Activated T-helper 2 cell treated with anti-CD3 and anti-CD28 coated beads, Interferon-gamma antibody, Interleukin-2, Interleukin-4, amounts not matched to agents 10 μg/mL and 5 μg/mL and 100 μg/mL, durations not matched to agents 14 hours and 24 hours and 36 hours (primary cell): ENCODE data around the gene ACAP1. TPM values are rescaled to one million over a fixed set of nuclear protein-coding genes. Genes with fewer than 3 reads are reported as not detected.

Experiments
- DNase-seq: peaks from one replicate; pipeline ENCODE4 v3.0.0; 2021; ENCODE audit warnings: low spot score
- H3K27ac Mint-ChIP-seq: one replicate; pipeline ENCODE4 v1.8.0; 2021; ENCODE audit warnings: mixed read lengths
- H3K27me3 Mint-ChIP-seq: one replicate; pipeline ENCODE4 v1.8.0; 2021; ENCODE audit warnings: low read depth, mixed read lengths
- H3K36me3 Mint-ChIP-seq: one replicate; pipeline ENCODE4 v1.8.0; 2021; ENCODE audit warnings: low read depth, mixed read lengths
- H3K4me1 Mint-ChIP-seq: one replicate; pipeline ENCODE4 v1.8.0; 2021; ENCODE audit warnings: low read depth, mixed read lengths
- H3K4me3 Mint-ChIP-seq: one replicate; pipeline ENCODE4 v1.8.0; 2021; ENCODE audit warnings: low read depth, mild to moderate bottlenecking, moderate library complexity, mixed read lengths
- H3K9me3 Mint-ChIP-seq: one replicate; pipeline ENCODE4 v1.8.0; 2021; ENCODE audit warnings: mixed read lengths
- intact Hi-C: fragments of 100-400 bp; cut with micrococcal nuclease; formaldehyde crosslinking; loops from one replicate; pipeline ENCODE4 v1.15.1; 2023
- total RNA-seq: library from RNA; stranded (reverse); gene quantifications from 2 replicates; pipeline ENCODE4 v1.2.3, GENCODE V29; 2022

Gene ACAP1
- total RNA-seq, 1 donor from 2014 or later = 361 TPM

DNA sequence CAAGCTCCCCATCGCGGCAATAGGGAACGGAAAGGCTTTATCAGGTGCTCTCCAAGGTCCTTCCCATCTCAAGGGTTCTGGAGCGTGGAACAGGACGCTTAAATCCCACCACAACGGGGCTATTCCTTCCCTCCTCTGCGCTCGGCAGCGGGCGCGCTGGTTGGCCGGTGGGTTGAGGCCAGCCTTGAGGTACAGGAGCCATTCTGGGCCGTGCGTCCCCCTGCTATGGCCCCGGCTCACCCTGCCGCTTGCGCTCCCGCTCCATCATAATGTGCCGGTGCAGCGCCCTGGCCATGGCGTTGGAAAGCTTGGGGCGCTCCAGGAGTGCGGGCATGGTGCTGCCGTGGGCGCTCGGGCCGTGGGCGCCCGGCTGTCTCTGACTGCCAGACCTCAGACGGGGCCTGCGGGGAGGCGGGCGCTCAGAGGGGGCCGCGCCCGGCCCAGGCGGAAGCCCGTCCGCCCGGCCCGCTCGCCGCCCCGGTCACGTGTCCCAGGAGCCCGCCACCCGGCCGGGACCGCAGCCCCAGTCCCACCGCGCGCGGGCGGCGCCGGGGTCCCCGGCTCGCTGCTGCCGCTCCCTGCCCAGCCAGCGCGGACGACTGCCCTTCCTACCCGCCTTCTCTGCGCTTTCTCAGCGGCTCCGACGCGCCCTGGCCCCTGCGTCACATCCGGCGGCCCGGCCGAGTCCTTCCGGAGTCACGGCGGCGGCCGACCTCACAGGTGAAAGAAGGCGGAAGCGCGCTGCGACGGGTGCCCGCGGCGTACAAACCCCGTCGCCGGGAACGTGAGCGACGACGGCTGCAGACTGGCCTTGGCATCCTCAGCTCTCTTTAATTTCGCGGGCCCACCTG lies 21.4 kb upstream of the ACAP1 start, which contains the start of gene GPS2:
Gene GPS2, minus strand, starts transcription at position 642 of the 851 bp plus-strand sequence. Its CDS starts 308 bp downstream, at position 334.
- Mint-ChIP-seq H3K4me3 (peak within 1 kb of the TSS; percentile 91), H3K9me3 (no peaks in the 10 kb centered on the region), H3K27ac (peak within 1 kb of the TSS; percentile 91), H3K4me1 (peaks cover 39% of the 10 kb centered on the region), H3K36me3 (peaks cover 69% of the 10 kb centered on the region), H3K27me3 (no peaks in the 10 kb centered on the region)
- intact Hi-C loops = loop anchor here (1.0 to 2.0 kb wide), 2 partner anchors 14 to 170 kb away; partner anchors contain the start of genes NEURL4 and POLR2A
- DNase-seq = peak; percentile 91

DNA sequence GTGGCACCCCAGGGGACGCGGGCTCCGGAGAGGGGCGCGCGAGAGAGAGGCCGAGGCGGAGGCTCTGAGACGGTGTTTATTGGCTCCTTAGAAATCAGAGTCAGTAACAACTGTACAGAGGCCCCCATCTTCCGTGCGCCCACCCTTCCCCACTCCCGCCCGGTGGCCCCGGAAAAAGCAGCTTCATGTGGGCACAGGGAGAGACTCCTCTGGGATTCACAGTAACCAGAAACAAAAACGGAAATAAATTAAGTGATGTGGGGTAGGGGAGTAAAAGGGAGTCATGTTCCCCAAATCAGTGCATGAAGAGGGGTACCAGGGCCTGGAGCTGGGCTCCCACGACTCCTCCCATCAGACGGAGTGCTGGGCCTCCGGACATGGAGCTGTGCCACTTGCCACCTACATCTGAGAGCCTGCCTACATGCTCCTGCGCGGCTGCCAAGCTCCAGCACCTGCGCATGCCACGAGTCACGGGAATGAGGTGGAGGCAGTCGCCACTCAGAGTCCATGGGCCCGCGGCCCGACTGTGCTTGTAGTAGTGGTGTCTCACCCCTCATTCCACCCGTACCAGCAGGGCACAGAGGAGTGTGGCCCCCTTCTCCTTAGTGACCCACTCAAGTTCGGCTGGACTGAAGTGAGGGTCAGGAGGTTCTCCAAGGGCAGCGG lies 20.6 kb upstream of the ACAP1 start:
- H3K4me1 Mint-ChIP-seq = peaks cover 32% of the 10 kb centered on the region
- DNase-seq = no peak
- H3K27me3 Mint-ChIP-seq = no peaks in the 10 kb centered on the region

DNA sequence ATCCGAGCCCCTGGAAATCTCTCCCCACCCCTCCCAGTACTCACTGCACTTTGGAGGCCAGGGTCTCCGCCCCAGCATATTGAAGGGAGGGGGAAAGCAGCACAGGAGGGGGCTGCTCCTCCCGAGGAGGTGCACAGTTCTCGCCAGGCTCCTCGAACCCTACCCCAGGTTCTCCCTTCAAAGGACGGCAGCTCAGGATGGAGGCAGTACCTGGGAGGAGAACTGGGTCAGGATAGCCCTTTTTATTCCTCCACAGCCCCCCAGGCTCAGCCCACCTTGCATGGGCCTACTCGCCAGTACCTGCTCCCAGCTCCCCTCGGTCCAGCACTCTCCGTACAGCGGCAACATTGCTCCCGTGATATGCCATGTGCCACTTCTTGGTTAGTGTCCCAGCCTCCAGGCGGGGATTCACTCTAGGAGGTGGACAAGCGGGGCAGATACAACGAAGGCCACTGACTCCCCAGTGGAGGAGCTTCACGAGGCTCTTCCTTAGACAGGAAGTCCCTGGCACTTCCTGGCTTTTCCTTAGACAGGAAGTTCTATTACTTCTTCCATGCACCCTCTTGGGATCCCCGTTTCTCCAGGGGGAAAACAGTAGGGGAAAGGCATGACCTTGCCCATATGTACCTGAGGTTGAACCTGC lies 19.0 kb upstream of the ACAP1 start:
- no peaks in the 10 kb centered on the region for H3K27me3 Mint-ChIP-seq
- H3K9me3 Mint-ChIP-seq = no peaks in the 10 kb centered on the region
- H3K27ac Mint-ChIP-seq = no peak overlapping the region
- peaks cover 68% of the 10 kb centered on the region for H3K36me3 Mint-ChIP-seq
- peaks cover 24% of the 10 kb centered on the region for H3K4me1 Mint-ChIP-seq
- no peak for DNase-seq
- peak overlapping the region; percentile 60 for H3K4me3 Mint-ChIP-seq
- intact Hi-C loops = no loop called here

More for the DNA sequence above, 20.6 kb upstream of the ACAP1 start:
- intact Hi-C loops = loop anchor here (1.0 to 2.0 kb wide), 2 partner anchors 14 to 169 kb away; partner anchors contain the start of genes NEURL4 and POLR2A
- Mint-ChIP-seq H3K9me3 (no peaks in the 10 kb centered on the region), H3K4me3 (peak overlapping the region; percentile 91), H3K27ac (peak overlapping the region; percentile 91), H3K36me3 (peaks cover 66% of the 10 kb centered on the region)

DNA sequence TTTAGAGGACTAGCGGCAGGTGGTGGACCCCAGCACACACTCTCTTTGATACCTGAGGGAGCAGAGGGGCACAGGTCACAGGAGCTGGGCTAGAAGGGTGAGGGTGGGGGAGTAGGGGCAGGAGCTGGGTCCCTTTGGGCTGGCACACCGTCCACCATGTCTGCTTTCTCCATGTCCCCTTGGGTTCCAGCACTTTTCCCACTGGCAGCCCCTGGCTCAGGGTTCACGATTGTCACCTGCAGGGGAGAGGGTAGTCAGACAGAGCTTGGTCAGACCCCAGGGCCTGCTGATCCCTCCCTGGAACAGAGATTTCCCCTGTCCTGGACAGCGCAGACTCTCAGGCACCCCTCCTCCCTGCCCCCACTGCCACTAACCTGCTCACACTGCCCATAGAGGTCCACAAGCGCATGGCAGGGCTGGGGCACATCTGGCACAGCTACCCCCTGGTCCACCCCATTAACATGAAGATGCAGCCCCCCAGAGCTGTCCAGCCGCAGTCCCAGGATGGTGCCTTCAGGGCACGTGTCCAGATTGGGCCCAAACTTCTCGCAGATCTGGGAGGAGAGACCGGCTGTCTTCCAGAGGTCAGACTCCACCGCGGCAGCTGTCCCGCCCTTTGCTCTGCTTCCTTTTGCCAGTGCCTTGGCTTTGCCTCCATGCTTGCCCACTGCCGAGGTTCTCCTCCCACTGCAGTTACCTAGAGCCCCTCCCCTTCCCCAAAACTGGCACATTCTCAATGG lies 18.0 kb upstream of the ACAP1 start:
- intact Hi-C loops = no loop called here
- Mint-ChIP-seq H3K27ac (no peak overlapping the region), H3K9me3 (no peaks in the 10 kb centered on the region), H3K4me1 (peaks cover 15% of the 10 kb centered on the region), H3K27me3 (no peaks in the 10 kb centered on the region), H3K4me3 (no peak overlapping the region), H3K36me3 (peaks cover 68% of the 10 kb centered on the region)
- DNase-seq = no peak

DNA sequence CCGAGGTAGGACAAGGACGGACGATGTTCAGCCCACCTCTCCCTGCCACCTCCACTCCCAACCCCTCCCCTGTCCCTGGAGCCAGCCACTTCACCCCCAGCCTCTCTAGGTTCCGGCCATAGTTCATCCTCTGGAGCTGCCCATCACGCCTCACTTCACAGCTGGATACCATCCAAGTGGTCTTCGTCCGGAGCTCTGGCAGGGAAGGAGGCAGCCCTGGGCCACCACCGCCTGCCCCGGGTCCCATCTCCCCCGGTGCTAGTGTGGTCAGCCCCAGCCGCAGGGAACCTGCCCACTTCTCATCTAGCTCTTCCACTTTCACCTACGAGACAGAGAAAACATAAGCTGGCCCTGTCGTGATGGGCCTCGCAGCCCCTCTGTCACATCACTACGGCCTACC lies 14.9 kb upstream of the ACAP1 start:
- peaks cover 68% of the 10 kb centered on the region for H3K36me3 Mint-ChIP-seq
- H3K4me3 Mint-ChIP-seq = no peak overlapping the region
- intact Hi-C loops = no loop called here
- peaks cover under 1% of the 10 kb centered on the region for H3K4me1 Mint-ChIP-seq
- no peak for DNase-seq
- no peak overlapping the region for H3K27ac Mint-ChIP-seq
- no peaks in the 10 kb centered on the region for H3K9me3 Mint-ChIP-seq
- H3K27me3 Mint-ChIP-seq = no peaks in the 10 kb centered on the region

DNA sequence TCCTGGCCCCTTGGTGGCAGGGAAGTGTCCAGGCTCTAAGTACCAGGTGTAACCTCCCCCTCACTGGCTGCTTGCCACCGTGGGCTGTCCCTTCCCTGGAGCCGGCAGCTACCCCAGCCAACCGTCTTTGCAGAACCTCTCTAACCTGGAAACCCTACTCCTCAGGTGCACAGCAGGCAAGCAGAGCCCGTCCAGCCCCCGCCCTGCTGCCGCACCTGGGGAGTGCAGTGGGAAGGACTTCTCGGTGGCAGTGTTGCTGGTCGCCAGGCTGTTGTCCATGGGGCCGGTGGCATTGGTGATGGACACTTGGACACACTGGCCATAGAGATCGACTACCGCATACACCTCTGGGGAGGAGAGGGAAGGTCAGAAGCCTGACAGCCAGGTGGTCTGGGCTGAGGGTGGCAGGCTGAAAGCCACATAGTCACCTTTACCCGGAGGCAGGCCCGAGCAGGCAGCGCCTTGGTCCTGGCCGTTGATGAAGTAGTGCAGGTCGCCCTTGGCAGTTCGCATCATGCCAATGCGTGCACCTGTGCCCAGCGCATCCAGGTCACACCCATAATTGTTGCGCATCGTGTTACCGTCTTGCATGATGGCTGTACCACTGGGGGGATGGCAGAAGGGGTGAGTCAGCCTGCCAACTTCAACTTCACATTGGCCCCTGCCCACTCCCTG lies 13.7 kb upstream of the ACAP1 start:
- no peaks in the 10 kb centered on the region for H3K27me3 Mint-ChIP-seq
- H3K9me3 Mint-ChIP-seq = no peaks in the 10 kb centered on the region
- H3K4me3 Mint-ChIP-seq = no peak overlapping the region

DNA sequence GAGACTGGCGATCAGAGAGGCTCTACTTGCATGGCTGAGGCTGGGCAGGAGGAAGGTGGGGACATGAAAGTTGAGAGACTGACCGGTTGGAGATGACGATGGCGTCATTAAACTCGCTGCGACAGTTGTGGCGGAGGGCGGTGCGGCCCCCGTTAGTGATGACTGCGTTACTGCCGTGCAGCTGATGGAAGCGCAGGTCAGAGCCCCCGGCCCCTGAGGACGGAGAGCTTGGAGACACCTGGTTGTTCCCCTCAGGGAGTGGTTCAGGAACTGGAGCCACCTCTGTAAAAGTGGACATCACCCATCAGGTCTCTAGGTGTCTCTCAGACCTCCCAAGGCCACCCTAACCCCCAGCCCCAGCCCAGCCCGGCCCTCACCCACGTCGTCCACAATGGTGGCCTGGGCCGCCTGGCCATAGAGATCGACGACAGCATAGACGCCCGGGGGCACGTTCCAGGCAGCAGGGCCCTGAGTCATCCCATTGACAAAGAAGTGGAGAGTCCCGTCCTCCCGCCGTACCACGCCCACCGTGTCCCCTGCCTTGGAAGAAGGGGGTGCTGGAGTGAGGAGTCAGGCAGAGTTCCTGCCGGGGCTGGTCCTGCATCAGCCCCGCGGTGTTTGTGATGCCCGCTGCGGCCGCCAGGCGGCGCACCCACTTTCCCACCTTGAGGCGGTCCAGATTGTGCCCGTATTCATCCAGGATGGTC lies 12.4 kb upstream of the ACAP1 start:
- Mint-ChIP-seq H3K36me3 (peaks cover 54% of the 10 kb centered on the region), H3K4me3 (no peak overlapping the region), H3K9me3 (no peaks in the 10 kb centered on the region), H3K27ac (no peak overlapping the region), H3K4me1 (peaks cover 9% of the 10 kb centered on the region), H3K27me3 (no peaks in the 10 kb centered on the region)
- peak; percentile 67 for DNase-seq
- intact Hi-C loops = no loop called here

More for the DNA sequence above, 13.7 kb upstream of the ACAP1 start:
- intact Hi-C loops = no loop called here
- Mint-ChIP-seq H3K27ac (no peak overlapping the region), H3K4me1 (no peaks in the 10 kb centered on the region), H3K36me3 (peaks cover 62% of the 10 kb centered on the region)
- no peak for DNase-seq

DNA sequence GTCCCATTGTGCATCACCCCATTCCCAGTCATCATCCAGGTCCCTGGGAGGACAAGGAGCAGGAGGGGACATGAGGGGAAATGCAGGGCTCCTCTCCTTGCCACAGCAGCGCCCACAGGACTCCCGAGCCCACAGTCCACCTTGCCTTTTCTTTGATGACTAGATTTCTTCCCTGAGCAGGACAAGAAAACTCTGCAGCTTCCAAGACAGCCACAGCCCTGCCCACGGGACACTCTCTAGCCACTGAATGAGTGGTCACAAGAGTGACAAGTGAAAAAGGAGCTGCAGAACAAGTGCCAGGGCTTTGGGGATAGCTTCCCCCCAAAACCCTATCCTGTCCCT lies 11.9 kb upstream of the ACAP1 start:
- Mint-ChIP-seq H3K27me3 (no peaks in the 10 kb centered on the region), H3K4me1 (peaks cover 10% of the 10 kb centered on the region), H3K27ac (no peak overlapping the region), H3K9me3 (no peaks in the 10 kb centered on the region), H3K4me3 (no peak overlapping the region), H3K36me3 (peaks cover 53% of the 10 kb centered on the region)
- DNase-seq = no peak
- intact Hi-C loops = no loop called here

DNA sequence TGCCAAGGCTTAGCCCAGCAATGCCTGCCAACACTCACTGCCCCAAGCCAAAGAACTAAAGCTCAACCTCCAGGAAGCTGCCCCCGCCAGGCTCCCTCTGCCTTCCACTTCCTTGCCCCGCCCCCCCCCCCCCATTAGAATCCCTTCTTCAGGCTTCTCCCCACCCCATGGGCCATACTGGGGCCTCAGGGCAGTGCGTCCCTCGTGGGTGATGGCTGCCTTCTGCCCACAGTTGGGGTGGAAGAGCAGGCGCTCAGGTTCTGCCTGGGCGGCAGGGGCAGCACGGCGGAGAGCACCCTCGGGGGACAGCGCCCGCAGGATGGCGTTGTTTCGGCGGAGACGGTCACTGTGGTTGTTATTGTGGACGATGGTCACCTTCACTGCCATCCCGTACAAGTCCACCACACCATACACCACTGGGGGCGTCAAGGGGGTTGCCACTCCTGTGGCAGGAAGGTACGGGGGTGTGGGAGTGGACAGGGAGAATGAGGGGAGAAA lies 11.2 kb upstream of the ACAP1 start:
- no peak for DNase-seq
- H3K4me3 Mint-ChIP-seq = no peak overlapping the region
- no peaks in the 10 kb centered on the region for H3K27me3 Mint-ChIP-seq
- H3K27ac Mint-ChIP-seq = no peak overlapping the region
- intact Hi-C loops = no loop called here
- H3K9me3 Mint-ChIP-seq = no peaks in the 10 kb centered on the region
- H3K4me1 Mint-ChIP-seq = peaks cover 10% of the 10 kb centered on the region
- peaks cover 53% of the 10 kb centered on the region for H3K36me3 Mint-ChIP-seq

DNA sequence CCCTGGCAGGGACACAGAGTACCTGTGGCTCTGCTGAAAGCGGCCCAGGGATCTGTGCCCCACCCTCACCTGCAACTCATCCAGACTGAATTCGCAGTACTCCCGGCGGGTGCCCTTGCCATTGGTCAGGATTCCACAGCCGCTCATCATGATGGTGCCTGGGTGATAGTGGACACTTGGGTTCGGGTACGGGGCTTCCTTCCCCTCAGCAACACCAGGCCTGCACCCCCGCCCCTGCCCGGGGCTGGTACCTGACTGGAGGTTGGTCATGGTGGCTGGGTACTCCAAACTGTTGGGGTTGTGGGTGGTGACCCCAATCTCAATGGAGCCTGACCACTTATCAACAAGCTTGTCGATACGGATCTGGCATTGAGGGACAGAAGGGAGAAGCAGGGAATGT lies 10.1 kb upstream of the ACAP1 start:
- DNase-seq = no peak
- no peaks in the 10 kb centered on the region for H3K27me3 Mint-ChIP-seq
- H3K9me3 Mint-ChIP-seq = no peaks in the 10 kb centered on the region
- H3K27ac Mint-ChIP-seq = no peak overlapping the region
- H3K4me1 Mint-ChIP-seq = peaks cover 14% of the 10 kb centered on the region
- intact Hi-C loops = no loop called here
- peaks cover 43% of the 10 kb centered on the region for H3K36me3 Mint-ChIP-seq
- H3K4me3 Mint-ChIP-seq = no peak overlapping the region

DNA sequence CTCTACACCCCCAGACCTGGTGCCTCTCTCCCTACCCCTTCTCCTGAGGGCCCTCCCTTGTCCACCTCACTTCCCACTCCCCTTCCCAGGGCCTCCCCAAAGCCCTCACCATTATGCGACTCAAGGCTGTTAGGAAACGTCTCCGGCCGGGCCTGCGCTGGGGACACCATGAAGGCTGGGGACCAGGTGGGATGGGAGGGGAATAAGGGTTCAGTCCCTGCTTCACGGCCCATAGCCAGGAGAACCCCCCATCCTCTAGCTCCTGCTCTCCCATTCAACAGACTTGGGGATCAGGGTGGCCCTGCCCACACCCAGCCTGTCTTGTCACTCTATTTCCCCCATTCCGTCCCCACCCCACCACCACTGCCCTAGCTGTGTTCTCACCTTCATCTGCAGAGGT lies 9.3 kb upstream of the ACAP1 start:
- Mint-ChIP-seq H3K9me3 (no peaks in the 10 kb centered on the region), H3K27ac (no peak overlapping the region), H3K4me3 (no peak overlapping the region), H3K27me3 (no peaks in the 10 kb centered on the region), H3K4me1 (peaks cover 14% of the 10 kb centered on the region), H3K36me3 (peaks cover 35% of the 10 kb centered on the region)
- intact Hi-C loops = no loop called here
- no peak for DNase-seq
